GM19324 (cell line): ENCODE data around the gene IPO4.

Experiments used
- ATAC-seq: cut with Tn5 transposase; IDR thresholded peaks from one replicate; pipeline ENCODE4 v1.9.1; 2021; ENCODE audit warnings: mild to moderate bottlenecking, moderate library complexity; ENCODE audit not compliant: unreplicated experiment, low FRiP score

The IPO4 gene

DNA sequence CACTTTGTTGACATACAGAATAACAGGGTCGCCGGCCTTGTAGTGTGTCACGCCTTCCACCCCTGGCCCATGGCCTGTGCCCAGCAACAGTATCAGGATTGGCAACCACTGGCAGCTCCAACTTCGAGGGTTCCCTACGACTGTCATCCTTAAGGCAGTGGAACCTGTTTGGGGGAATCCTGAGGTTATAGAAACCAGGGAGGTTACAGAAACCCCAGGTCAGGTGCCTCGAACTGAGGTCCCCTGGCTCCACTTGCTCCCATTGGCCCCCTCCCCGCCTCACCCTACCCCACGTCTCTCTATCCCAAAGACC is 6.2 kb upstream of the IPO4 start:
- no peak for ATAC-seq

GRCh38 chr14:24194186-24194872 is 5.7 kb upstream of the IPO4 start:
- ATAC-seq, result no peak

DNA sequence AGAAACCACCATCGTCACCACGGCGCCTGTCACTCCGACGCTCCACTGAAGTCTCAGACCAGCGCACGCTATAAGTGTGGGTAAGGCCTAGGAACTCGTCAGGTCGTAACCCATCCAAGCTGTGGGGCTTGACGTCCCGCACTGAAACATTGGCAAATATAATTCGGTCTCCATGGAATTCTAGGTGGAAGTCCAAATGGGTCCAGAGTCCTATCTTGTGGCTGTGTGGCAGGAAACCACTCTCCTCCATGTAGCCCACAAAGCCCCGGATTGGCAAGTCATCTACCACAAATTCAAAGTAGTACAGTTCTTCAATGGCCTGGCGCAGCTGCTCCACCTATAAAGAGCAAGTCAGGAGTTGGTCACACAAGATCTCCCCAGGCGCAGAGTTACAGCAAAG is 4.3 kb upstream of the IPO4 start:
- no peak for ATAC-seq

GRCh38 chr14:24190416-24190815 is 1.8 kb upstream of the IPO4 start:
- no peak for ATAC-seq

DNA sequence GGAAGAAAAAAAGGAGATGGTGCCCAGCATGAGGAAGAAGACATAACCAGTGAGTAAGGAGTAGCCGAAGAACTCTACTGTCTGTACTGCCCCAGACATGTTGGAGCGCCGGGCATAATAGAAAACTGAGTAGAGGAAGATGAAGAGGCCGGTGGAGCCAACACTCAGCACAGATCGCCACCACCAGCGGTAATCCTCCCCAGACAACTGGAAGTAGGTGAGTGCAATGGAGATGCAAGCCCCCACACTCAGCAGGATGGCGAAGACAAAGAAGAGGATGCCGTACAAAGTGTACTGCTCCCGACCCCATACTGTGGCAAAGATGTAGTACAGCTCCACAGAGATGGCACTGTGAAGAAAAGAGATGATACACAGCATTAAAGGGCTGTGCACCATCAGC is 844 bp upstream of the IPO4 start:
- ATAC-seq, result no peak

GRCh38 chr14:24189059-24189375 is 401 bp upstream of the IPO4 start:
- no peak for ATAC-seq

DNA sequence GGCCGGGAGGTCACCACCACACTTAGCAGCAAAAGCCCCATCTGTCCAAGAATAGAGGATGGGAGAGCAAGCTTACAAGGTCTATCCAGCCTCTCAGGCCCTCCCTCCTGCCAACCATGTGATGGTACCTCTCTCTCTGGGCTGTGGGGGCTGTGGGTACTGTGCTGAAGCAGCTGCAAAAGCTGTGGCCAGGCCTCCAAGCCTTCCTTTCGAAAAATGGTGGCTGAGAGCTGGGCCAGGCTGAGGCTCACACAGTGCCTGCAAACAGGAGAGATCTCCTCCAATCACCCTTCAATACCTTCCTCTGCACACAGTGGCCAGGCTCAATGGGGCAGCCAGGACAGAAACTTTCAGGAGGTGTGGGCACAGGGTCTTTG is 1.1 kb downstream of the IPO4 start:
- ATAC-seq, result no peak

GRCh38 chr14:24186831-24187538 is 1.6 kb downstream of the IPO4 start:
- ATAC-seq, result no peak

DNA sequence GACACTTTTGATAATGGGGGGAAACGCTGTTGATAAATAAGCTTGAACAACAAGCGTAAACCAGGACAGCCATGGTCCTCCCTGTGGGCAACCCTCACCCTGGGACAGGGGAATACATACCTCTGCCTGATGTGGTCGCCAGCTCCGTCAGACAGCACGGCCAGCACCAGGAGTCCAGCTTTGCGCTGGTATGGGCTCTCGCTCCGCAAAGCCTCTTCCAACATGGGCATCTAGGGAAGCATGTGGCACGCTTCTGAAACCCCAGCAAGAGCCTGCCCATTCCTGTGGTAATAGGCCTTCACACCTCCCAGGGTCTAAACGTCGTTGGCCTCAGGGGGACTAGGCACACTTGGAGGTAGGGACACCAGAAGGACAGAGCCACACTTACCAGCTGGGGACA is 2.9 kb downstream of the IPO4 start:
- no peak for ATAC-seq

DNA sequence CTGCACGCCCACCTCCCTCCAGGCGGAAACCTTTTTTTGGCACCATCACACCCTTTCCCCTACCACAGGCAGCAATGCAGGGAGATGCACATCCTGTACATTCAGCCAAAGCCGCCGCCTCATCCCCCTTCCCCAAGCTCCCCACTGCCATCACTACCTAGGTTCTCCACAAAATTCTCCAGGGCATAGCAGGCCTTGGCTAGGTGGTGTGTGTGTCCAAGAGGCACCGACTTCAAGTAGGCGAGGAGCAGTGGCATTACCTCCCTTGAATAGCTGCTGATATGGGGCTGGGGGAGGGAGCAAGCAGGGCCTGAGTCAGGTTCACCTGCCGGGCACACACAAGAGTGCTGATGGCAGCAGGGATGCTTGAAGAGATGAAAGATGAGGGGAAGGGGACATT is 3.6 kb downstream of the IPO4 start:
- no peak for ATAC-seq

DNA sequence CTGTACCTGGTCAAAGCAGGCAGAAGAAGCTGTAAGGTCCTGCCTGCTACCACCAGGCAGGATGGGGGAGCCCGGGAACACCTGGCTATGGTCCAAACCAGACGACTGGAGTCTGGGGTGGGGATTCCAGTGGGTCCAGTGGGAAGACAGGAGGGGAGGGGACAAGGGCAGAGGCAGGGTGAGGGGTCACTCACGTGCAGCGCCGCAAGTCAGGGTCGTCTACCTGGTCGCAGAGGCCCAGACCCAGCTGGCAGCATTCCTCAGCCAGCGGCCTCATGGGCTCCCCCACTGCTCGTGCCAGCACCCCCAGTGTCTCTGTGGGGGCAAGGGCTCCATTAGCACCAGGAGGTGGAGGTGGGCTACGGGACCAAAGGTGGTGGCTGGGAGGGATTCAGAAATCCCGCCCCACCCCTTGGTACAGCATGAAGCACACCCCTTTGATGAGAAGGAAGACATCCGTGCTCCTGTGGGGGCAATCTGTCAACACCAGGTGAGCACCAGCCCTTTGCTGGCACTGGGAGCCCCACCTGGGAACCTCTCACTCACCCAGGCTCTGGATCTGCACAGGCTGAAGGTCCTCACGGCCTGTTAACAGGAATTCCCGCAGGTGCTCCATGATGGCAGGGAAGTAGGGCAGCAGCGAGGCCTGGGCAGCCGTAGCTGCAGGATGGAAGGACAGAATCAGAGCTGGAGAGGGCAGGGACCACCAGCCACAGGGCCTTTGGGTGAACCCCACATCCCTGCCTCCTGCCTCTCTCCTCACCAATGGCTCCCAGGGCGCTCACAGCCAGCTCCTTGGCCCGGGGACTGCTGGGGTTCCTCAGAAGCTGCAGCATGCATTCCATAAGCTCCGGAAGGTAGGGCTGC is 4.3 kb downstream of the IPO4 start:
- ATAC-seq, result no peak

- ATAC-seq, result no peak
Measured at GRCh38 chr14:24183014-24183481, 5.6 kb downstream of the IPO4 start.

DNA sequence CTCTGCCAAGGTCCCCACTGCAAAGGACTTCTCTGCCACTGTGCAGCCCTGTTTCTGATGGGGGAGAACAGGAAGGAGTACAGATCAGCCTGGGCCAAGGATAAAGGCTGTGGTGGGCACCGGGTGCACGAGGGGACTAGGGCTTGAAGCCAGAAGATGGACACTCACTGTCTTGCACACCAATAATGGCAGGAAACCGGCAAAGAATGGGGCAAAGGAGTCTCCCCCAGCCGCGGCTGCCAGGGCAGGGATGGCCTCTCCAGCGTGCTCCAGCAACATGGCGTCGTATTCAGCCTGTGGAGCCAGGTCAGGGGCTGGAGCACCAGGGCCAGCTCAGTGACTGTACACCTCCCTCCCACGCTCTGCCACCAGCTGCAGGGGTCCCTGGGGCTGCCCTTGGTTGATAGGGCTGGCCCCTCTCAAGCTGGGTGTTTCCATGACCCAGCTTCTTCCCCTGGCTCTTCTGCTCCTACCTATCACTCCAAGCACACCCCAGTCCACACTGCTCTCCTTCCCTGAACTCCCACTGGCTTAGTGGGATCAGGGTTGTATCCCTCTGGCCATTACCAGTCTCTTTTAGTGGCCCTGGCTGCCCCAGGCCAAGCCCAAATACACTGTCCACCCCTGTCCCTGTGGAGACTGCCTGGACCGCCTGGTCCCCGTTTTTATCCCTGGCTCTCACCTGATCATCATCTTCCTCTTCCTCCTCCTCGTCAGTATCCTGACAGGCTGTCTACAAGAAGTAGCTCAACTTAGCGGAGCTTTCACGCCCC is 6.3 kb downstream of the IPO4 start:
- ATAC-seq, result no peak

DNA sequence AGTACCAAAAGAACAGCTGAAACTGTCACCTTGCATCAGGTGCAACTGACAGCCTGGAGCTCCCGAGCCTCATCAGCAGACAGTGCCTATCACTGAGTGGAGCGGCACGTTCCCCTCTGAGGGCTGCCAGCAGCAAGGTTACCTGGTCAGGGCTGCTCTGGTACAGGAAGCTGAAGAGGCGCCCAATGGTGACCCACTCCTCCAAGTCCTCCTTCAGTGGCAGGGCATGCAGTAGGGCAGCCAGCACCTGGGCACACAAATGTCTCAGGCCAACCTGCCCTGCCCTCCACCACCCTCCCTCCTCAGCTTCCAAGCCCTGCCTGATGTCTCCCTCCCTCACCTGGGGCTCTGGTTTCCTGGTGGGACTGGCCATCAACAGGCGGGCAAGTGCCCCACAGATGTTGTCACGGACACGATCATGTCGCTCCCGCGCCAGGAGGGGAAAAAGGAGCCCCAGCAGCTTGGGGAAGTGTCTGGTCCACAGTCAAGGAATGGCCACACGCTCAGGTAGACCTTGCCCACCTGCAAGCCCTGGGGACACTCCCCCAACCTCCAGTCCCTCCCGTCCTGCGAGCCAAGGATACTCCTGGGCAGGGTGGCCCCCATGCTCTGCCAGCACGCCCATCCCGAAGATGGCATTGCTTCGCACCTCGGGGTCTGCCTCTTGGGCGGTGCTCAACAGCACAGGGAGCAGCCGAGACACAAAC is 7.1 kb downstream of the IPO4 start:
- no peak for ATAC-seq

DNA sequence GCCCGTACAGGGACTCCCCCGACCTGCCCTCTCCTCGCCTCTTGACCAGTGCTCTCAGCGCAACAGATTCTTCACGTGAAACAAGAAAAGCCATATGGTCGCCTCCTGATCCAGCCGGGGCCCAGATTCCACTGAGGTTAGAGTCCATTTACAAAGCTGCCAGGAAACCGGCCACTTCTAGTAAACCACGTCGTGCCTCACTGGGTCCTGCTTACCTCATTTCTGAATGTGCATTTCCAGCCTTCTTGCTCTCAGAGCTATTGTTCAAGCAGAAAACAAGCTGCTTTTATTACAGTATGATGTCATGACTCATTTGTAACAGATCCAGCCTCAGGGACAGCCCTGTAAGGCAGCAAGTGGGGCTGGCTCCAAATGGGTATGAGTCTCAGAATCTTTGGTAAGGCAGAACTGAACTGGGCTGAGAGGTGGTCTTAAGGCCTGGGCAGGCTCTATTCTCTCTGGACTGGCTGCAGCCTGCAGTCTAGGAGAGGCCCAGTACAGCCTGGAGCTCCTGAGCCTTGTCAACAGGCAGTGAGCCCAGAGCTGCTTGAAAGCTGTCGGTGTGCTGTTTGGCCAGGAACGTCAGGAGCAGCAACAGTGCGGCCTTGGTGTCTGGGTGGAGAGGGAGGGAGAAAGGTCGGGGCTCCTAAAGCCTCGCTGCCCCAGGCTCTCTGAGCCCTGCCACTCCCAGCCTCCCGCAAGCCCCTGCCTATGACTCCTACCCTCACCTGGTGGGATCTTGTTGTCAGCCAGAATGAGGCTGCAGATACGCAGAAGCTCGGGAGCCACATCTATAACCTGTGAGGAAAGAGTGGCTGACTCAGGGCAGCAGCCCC is 8.4 kb downstream of the IPO4 start:
- no peak for ATAC-seq

GRCh38 chr14:24179294-24179960 is 9.2 kb downstream of the IPO4 start:
- no peak for ATAC-seq

DNA sequence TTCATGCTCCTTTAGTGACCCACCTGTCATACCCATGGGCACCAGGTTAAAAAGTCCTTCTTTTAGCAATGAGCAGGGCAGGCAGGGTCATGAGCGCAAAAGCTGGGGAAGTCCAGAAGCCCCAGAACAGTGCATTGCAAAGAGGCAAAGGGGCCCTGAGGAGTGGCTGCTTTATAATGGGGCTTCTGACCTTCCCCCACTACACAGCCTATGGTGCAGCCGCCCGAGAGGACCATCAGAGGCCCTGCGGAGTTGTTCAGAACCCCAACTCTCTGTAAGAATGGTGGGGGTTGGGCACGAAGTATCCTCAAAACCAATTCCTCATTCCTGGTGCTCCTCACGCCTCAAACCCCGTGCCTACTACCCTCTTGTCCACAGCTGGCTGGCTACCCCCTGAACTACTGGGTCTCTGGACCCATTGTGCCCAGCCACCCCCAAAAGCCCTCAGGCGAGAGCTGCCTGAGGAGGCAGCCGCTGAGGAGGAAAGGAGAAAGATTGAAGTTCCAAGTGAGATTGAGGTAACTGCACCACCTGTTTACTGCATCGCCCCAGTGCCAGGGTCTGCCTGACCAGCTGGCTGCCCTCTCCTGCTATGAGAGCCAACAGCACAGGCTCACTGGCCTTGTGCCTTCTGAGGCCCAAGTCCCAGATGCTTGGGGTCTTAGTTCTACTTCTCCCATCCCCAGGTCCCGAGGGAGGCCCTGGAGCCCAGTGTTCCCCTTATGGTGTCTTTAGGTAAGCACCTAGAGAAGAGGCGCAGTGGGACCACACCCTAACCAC is 10.0 kb downstream of the IPO4 start:
- no peak for ATAC-seq

- ATAC-seq, result no peak
Measured at GRCh38 chr14:24177891-24178290, 10.7 kb downstream of the IPO4 start.
